Ascending aorta (tissue), 2 donors: ENCODE data around the gene SLC9A4. TPM values are rescaled to one million over a fixed set of nuclear protein-coding genes. Genes with fewer than 3 reads are reported as not detected.

Experiments used
- DNase-seq, 2 donors: peaks; one replicate each; pipeline ENCODE4 v3.0.0-alpha.2; 2019; ENCODE audit warnings: low spot score in 2 of 2
- H3K27ac ChIP-seq, 2 donors: fragments of 200-600 bp; sonication (generic); one replicate each; pipeline ENCODE4 v1.5.1; 2016 to 2017; ENCODE audit warnings: mild to moderate bottlenecking in 1 of 2
- H3K27me3 ChIP-seq: fragments of 200-600 bp; sonication (generic); one replicate; pipeline ENCODE4 v1.5.1; 2017
- H3K36me3 ChIP-seq, 2 donors: fragments of 200-600 bp; sonication (generic); one replicate each; pipeline ENCODE4 v1.5.1; 2016
- H3K4me1 ChIP-seq, 2 donors: fragments of 200-600 bp; sonication (generic); one replicate each; pipeline ENCODE4 v1.5.1; 2016 to 2017; ENCODE audit warnings: mild to moderate bottlenecking in 1 of 2
- H3K4me3 ChIP-seq, 2 donors: fragments of 200-600 bp; sonication (generic); one replicate each; pipeline ENCODE4 v1.5.1; 2016 to 2017; ENCODE audit warnings: mild to moderate bottlenecking in 1 of 2
- H3K9me3 ChIP-seq, 2 donors: fragments of 200-600 bp; sonication (generic); one replicate each; pipeline ENCODE4 v1.5.1; 2016
- CTCF ChIP-seq, 3 experiments: fragments of 200-600 bp in 2 of 3; fragments of 450-650 bp in 1 of 3; sonication (generic) in 2 of 3; IDR thresholded peaks; one replicate each; pipeline ENCODE4 v1.5.1; 2016 to 2019; ENCODE audit warnings: antibody characterized with exemption in 3 of 3, mild to moderate bottlenecking in 1 of 3, moderate library complexity in 1 of 3
- intact Hi-C: fragments of 100-400 bp; cut with DNase I; formaldehyde crosslinking; loops from one replicate; pipeline ENCODE4 v1.15.1; 2023
- total RNA-seq: library from RNA; depleted of rRNA; stranded (reverse); fragments of >200 nt; gene quantifications from one replicate; pipeline ENCODE4 v1.1.0, GENCODE V29; 2016

The SLC9A4 gene
- total RNA-seq, 1 donor from 2014 or later, result not detected

GRCh38 chr2:102453501-102453900 lies 19.5 kb upstream of the SLC9A4 start:
- no peak for DNase-seq
- TF ChIP-seq CTCF (IDR thresholded peaks at IDR 0.05), result no peak
- intact Hi-C loops, result no loop called here
- Histone ChIP-seq H3K27me3 (no peaks in the 10 kb centered on the region), H3K27ac (no peak overlapping the region), H3K9me3 (no peaks in the 10 kb centered on the region), H3K4me1 (no peaks in the 10 kb centered on the region), H3K36me3 (no peaks in the 10 kb centered on the region), H3K4me3 (no peak overlapping the region)

- DNase-seq, result no peak
- Histone ChIP-seq H3K27ac (no peak overlapping the region), H3K4me1 (no peaks in the 10 kb centered on the region), H3K36me3 (no peaks in the 10 kb centered on the region), H3K4me3 (no peak overlapping the region), H3K27me3 (no peaks in the 10 kb centered on the region), H3K9me3 (no peaks in the 10 kb centered on the region)
- TF ChIP-seq CTCF (IDR thresholded peaks at IDR 0.05), result no peak
- intact Hi-C loops, result no loop called here
Observed at GRCh38 chr2:102455061-102455670, 17.9 kb upstream of the SLC9A4 start.

GRCh38 chr2:102460467-102460866 lies 12.6 kb upstream of the SLC9A4 start:
- no peak overlapping the region for H3K4me3 ChIP-seq
- intact Hi-C loops, result no loop called here
- no peaks in the 10 kb centered on the region for H3K27me3 ChIP-seq
- H3K36me3 ChIP-seq, result no peaks in the 10 kb centered on the region
- DNase-seq, result no peak
- H3K9me3 ChIP-seq, result no peaks in the 10 kb centered on the region
- TF ChIP-seq CTCF (IDR thresholded peaks at IDR 0.05), result no peak
- no peak overlapping the region for H3K27ac ChIP-seq
- H3K4me1 ChIP-seq, result no peaks in the 10 kb centered on the region

- TF ChIP-seq CTCF (IDR thresholded peaks at IDR 0.05), result no peak
- DNase-seq, result no peak
- Histone ChIP-seq H3K4me1 (no peaks in the 10 kb centered on the region), H3K4me3 (no peak overlapping the region), H3K27me3 (no peaks in the 10 kb centered on the region), H3K9me3 (no peaks in the 10 kb centered on the region), H3K27ac (no peak overlapping the region), H3K36me3 (no peaks in the 10 kb centered on the region)
- intact Hi-C loops, result no loop called here
Observed at GRCh38 chr2:102461188-102461587, 11.8 kb upstream of the SLC9A4 start.

GRCh38 chr2:102463160-102463559 lies 9.9 kb upstream of the SLC9A4 start:
- no peak for DNase-seq
- intact Hi-C loops, result no loop called here

More at GRCh38 chr2:102463160-102463559, 9.9 kb upstream of the SLC9A4 start:
- Histone ChIP-seq H3K36me3 (no peaks in the 10 kb centered on the region), H3K4me3 (no peak overlapping the region), H3K4me1 (no peaks in the 10 kb centered on the region), H3K9me3 (no peaks in the 10 kb centered on the region), H3K27me3 (no peaks in the 10 kb centered on the region), H3K27ac (no peak overlapping the region)
- no peak for TF ChIP-seq CTCF (IDR thresholded peaks at IDR 0.05)
